HG02973 (cell line): Measurements from ENCODE around the gene DOCK3.
A peak's percentile ranks its signal among the peaks of the same experiment; 100 is the strongest.
"Not testable (repeated sequence)": the region's sequence is repeated elsewhere in the genome, so short reads cannot be mapped to it uniquely, and the experiment has no call there.

Experiments used
- ATAC-seq: cut with Tn5 transposase; IDR thresholded peaks from one replicate; pipeline ENCODE4 v1.9.1; 2021; ENCODE audit warnings: moderate library complexity; ENCODE audit not compliant: unreplicated experiment

The DOCK3 gene

GRCh38 chr3:50803805-50804204, 129.1 kb downstream of the DOCK3 start:
- not testable (repeated sequence) for ATAC-seq

GRCh38 chr3:50804376-50804775, 129.6 kb downstream of the DOCK3 start:
- not testable (repeated sequence) for ATAC-seq

DNA sequence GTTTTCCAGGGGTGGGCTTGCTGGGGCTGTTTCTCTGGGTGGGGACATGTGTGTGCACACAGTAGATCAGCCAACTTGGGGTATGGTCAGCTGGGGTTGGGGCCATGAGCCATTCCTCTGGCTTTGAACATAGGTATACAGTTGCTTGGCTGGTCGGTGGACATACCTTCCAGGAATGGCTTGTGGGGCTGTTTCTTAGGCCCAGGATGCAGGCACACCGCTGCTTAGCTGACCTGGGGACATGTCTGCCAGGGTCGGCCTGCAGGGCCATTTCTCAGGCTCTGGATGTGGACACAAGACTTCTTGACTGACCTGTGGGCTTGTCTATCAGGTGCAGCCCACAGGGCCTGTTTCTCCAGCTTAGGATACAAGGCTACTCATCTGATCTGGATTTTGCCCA, 130.6 kb downstream of the DOCK3 start:
- ATAC-seq, result no peak

DNA sequence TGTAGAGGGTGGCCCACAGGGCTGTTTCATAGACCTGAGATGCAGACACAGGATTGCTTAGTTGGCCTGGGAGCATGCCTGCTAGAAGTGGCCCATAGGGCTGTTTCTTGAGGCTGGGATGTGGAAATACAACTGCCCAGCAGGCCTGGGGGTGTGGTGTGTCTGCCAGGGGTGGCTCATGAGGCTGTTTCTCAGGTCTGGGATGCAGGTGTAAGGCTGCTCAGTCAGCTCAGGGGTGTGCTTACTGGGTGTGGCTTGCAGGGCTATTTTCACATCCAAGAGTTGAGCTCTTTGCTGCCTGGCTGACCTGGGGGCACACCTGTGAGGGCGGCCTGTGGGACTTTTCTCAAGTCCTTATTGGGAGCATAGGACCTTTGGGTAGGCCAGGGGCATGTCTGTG, 131.3 kb downstream of the DOCK3 start:
- no peak for ATAC-seq

DNA sequence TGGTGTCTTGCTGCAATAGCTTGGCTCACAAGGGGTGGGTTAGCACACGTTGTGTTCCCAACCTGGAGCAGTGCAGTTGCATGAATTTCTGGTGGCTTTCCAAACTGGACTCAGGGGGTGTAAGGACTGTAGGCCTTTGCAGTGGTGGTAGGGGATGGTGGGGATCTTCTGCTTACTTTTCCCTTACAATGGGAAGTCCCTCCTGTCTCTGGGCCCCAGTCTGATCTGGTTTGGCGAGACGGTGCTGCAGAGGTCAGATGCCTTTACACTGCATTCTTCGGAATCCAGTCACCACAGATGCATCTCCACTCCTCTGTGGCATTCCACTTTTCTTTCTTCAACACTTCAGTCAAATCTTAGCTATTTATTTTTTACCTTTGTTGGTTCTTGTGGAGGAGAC, 132.1 kb downstream of the DOCK3 start:
- ATAC-seq, result no peak

DNA sequence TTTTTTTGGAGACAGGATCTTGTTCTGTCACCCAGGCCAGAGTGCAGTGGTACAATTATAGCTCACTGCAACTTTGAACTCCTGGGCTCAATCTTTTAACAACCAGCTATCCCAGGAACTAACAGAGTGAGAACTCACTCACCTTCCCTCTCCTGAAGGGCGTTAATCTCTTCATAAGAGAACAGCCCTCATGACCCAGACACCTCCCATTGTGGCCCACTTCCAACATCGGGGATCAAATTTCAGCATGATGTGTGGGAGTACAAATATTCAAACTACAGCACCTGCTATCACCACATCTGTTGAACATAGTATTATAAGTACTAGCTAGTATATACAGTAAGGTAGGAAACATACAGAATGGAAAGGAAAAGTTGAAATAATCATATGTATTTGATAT, 132.5 kb downstream of the DOCK3 start:
- no peak for ATAC-seq

- ATAC-seq, result no peak
Observed at GRCh38 chr3:50811893-50812292, 137.2 kb downstream of the DOCK3 start.

DNA sequence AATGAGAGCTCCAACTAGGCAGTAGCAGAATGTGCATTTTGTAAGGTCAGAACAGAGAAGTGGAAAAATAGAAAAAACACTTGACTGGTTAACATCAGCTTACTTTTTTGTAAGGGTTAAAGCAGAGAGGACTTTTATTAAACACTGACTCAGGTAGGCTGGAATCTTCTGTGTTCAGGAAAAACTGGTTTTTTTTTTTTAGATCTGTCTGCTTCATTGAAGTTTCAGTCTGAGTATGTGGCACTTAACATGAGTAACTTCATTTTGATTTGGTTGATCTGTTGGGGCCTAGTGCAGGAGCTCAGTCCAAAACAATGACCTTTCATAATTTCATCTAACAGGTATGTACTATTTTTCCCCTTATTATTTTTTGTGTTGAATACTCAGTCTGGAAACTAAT, 141.1 kb downstream of the DOCK3 start:
- ATAC-seq, result no peak

DNA sequence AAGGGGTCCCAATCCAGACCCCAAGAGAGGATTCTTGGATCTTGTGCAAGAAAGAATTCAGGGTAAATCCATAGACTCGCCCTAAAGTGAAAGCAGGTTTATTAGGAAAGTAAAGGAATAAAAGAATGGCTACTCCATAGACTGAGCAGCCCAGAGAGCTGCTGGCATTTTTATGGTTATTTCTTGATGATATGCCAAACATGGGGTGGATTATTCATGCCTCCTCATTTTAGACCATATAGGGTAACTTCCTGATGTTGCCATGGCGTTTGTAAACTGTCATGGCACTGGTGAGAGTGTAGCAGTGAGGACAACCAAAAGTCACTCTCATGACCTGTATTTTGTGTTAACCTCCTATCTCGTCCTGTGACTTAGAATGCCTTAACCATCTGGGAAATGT, 142.2 kb downstream of the DOCK3 start:
- no peak for ATAC-seq

- no peak for ATAC-seq
Observed at GRCh38 chr3:50817756-50818529, 143.2 kb downstream of the DOCK3 start.

GRCh38 chr3:50819882-50820281, 145.2 kb downstream of the DOCK3 start:
- ATAC-seq, result no peak

GRCh38 chr3:50825841-50826240, 151.1 kb downstream of the DOCK3 start:
- ATAC-seq, result no peak

DNA sequence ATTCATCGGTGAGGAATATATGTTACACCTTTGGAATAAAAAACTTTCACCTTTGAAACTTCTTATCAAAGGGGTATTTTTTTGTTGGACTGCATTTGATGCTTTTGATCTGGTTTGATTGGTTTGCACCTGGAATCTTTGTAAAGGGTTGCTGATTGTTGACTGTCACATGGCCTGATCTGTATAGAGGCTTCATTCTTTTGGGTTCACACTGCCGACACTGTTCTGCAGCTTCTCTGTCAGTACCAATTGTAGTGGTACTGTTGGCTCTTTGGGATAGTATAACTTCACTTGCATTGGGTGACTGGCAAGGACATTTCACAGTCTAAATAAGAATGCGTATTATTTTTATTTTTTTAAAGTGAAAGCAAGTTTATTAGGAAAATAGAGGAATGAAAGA, 155.7 kb downstream of the DOCK3 start:
- no peak for ATAC-seq

- not testable (repeated sequence) for ATAC-seq
Observed at GRCh38 chr3:50831009-50831408, 156.3 kb downstream of the DOCK3 start.

- ATAC-seq, result no peak
Observed at GRCh38 chr3:50840983-50841489, 166.3 kb downstream of the DOCK3 start.

GRCh38 chr3:50848308-50848707, 173.6 kb downstream of the DOCK3 start:
- ATAC-seq, result no peak

- ATAC-seq, result no peak
Observed at GRCh38 chr3:50850639-50851511, 176.1 kb downstream of the DOCK3 start.

DNA sequence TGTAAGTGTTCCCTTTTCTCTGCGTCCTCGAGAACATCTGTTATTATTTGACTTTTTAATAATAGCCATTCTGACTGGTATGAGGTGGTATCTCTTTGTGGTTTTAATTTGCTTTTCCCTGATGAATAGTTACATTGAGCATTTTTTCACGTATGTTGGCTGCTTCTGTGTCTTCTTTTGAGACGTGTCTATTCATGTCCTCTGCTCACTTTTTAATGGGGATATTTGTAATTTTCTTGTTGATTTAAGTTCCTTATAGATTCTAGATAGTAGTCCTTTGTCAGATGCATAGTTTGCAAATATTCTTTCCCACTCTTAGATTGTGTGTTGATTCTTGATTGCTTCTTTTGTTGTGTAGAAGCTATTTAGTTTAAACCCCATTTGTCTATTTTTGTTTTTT, 179.2 kb downstream of the DOCK3 start:
- no peak for ATAC-seq

- no peak for ATAC-seq
Observed at GRCh38 chr3:50862221-50862620, 187.5 kb downstream of the DOCK3 start.

DNA sequence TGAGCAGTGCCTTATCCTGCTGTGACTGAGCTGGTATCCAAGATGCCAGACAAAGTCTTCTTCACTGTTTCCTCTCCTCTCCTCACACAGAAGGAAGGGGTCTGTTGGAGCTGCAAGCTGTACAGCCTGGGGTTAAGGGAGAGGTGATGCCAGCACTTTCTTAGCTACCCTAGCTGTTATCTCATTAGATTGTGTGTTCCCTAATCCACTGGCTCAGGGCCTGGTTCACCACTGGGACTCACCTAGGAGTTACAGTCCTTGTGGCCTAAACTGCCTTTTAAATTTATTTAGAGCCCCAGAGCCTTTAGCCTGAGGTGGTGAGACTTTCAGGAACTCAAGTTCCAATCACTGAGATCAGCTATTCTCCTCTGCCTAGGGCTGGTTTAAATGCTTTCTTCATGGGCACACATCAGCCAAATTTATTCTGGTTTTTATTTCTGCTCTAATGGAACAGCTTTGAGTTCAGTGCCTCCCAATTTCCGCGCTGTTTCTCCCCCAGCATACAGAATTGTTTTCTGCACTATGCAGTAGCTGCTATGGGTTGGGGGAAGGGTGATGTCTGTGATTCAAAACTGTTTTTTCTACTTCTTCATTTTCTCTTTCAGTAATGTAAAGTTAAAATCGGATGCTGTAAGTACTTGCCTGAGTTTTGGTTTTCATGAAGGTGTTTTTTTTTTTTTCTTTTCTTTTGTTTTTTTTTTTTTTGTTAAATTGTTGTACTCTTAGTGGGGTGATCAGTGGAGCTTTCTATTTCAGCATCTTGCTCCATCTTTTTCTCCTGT, 198.8 kb downstream of the DOCK3 start:
- peak; percentile 71 for ATAC-seq

DNA sequence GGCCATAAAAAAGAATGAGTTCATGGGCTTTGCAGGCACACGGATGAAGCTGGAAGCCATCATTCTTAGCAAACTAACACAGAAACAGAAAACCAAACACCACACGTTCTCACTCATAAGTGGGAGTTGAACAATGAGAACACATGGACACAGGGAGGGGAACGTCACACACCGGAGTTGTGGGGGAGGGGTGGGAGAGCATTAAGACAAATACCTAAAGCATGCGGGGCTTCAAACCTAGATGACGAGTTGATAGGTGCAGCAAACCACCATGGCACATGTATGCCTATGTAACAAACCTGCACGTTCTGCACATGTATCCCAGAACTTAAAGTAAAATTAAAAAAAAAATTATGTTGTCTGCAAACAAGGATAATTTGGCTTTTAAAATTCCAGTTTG, 200.1 kb downstream of the DOCK3 start:
- ATAC-seq, result not testable (repeated sequence)
